Measurements from ENCODE around the gene NTNG1.
"Not testable (repeated sequence)": the region's sequence is repeated elsewhere in the genome, so short reads cannot be mapped to it uniquely, and the experiment has no call there.

DNA sequence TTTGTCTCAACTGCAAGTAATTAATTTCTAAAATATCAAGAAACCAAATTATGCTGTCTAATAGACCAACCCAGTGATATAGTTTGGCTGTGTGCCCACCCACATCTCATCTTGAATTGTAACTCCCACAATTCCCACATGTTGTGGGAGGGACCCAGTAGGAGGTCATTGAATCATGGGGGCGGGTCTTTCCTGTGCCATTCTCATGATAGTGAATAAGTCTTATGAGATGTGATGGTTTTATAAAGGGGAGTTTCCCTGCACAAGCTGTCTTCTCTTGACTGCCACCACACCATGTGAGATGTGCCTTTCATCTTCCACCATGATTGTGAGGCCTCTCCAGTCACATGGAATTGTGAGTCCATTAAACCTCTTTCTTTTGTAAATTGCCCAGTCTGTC is 47.4 kb upstream of the NTNG1 start:
- not testable (repeated sequence) for TF ChIP-seq FOXK2 (IDR thresholded peaks at IDR 0.05); TARDBP (IDR thresholded peaks at IDR 0.05); FOXM1 (IDR thresholded peaks at IDR 0.05; ENCODE audit: borderline replicate concordance); CTBP1 (IDR thresholded peaks at IDR 0.05; ENCODE audit: borderline replicate concordance); BHLHE40 (IDR thresholded peaks at IDR 0.05; ENCODE audit: borderline replicate concordance)

All from HEK293T (cell line).